ENCODE results near the gene TRIP12.
A peak's percentile ranks its signal among the peaks of the same experiment; 100 is the strongest.
"Not testable (repeated sequence)": the region's sequence is repeated elsewhere in the genome, so short reads cannot be mapped to it uniquely, and the experiment has no call there.

TRIP12 gene

DNA sequence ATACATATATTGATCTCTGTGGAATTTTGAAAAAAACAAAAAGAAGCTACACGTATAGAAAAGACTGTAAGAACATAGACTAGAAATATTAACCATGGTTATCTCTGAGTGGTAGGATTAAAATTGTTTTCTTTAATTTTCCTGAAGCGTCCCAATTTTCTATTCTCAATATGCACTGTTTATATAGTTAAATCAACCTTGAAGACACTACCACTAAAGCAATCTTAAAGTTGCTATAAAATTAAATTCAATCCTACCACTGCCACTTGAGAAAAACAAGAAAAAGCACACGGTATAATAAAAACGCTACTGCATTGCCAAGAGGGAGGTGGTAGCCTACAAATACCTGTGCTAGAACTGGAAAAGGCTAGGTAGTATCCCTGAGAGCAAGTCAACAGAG lies 47.2 kb downstream of the TRIP12 start:
- Mint-ChIP-seq H3K36me3 (ENCODE audit: low read depth) (peaks cover 84% of the 10 kb centered on the region), H3K27ac (no peak overlapping the region)

DNA sequence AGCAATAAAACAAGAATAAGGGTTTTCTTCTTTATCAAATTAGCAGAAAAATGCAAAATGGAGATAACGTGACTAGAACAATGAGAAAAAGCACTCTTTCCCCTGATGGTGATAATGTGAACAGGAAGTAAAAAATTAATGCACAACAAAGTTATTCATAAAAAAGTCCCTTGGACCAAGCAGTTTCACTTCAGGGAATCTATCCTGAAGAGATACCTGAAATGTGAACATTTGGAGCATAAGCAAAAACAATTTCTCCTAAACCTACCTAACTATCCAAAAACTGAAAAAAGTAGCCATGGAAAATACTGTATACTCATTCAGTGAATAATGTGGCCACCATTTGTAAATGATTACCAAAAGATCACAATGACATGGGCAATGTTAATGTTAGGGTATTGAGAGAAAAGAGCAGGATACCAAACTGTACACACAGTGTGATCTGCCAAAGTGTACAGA lies 48.7 kb downstream of the TRIP12 start:
- DNase-seq, result no peak
- H3K36me3 Mint-ChIP-seq (ENCODE audit: low read depth), result peaks cover 87% of the 10 kb centered on the region
- no peaks in the 10 kb centered on the region for H3K27me3 Mint-ChIP-seq
- H3K9me3 Mint-ChIP-seq, result no peaks in the 10 kb centered on the region
- peaks cover 62% of the 10 kb centered on the region for H3K4me1 Mint-ChIP-seq (ENCODE audit: low read depth)
- H3K4me3 Mint-ChIP-seq, result no peak overlapping the region
- peak overlapping the region; percentile 61 for H3K27ac Mint-ChIP-seq

More for the DNA sequence above, 47.2 kb downstream of the TRIP12 start:
- H3K4me3 Mint-ChIP-seq, result no peak overlapping the region
- H3K9me3 Mint-ChIP-seq, result no peaks in the 10 kb centered on the region
- no peaks in the 10 kb centered on the region for H3K27me3 Mint-ChIP-seq
- H3K4me1 Mint-ChIP-seq (ENCODE audit: low read depth), result peaks cover 48% of the 10 kb centered on the region
- no peak for DNase-seq

GRCh38 chr2:229870903-229871656 lies 50.7 kb downstream of the TRIP12 start:
- H3K4me1 Mint-ChIP-seq (ENCODE audit: low read depth), result peaks cover 69% of the 10 kb centered on the region
- peaks cover 84% of the 10 kb centered on the region for H3K36me3 Mint-ChIP-seq (ENCODE audit: low read depth)
- no peaks in the 10 kb centered on the region for H3K27me3 Mint-ChIP-seq
- no peak overlapping the region for H3K27ac Mint-ChIP-seq
- H3K9me3 Mint-ChIP-seq, result no peaks in the 10 kb centered on the region
- DNase-seq, result no peak
- H3K4me3 Mint-ChIP-seq, result no peak overlapping the region

GRCh38 chr2:229869226-229869625 lies 52.6 kb downstream of the TRIP12 start:
- Mint-ChIP-seq H3K27ac (peak overlapping the region; percentile 10), H3K27me3 (no peaks in the 10 kb centered on the region), H3K4me3 (no peak overlapping the region), H3K36me3 (ENCODE audit: low read depth) (peaks cover 73% of the 10 kb centered on the region), H3K4me1 (ENCODE audit: low read depth) (peaks cover 71% of the 10 kb centered on the region), H3K9me3 (no peaks in the 10 kb centered on the region)
- no peak for DNase-seq

GRCh38 chr2:229868794-229869193 lies 53.0 kb downstream of the TRIP12 start:
- H3K36me3 Mint-ChIP-seq (ENCODE audit: low read depth), result peaks cover 72% of the 10 kb centered on the region
- H3K27me3 Mint-ChIP-seq, result no peaks in the 10 kb centered on the region
- no peaks in the 10 kb centered on the region for H3K9me3 Mint-ChIP-seq
- H3K4me1 Mint-ChIP-seq (ENCODE audit: low read depth), result peaks cover 70% of the 10 kb centered on the region
- H3K4me3 Mint-ChIP-seq, result no peak overlapping the region
- DNase-seq, result no peak
- peak overlapping the region; percentile 10 for H3K27ac Mint-ChIP-seq

DNA sequence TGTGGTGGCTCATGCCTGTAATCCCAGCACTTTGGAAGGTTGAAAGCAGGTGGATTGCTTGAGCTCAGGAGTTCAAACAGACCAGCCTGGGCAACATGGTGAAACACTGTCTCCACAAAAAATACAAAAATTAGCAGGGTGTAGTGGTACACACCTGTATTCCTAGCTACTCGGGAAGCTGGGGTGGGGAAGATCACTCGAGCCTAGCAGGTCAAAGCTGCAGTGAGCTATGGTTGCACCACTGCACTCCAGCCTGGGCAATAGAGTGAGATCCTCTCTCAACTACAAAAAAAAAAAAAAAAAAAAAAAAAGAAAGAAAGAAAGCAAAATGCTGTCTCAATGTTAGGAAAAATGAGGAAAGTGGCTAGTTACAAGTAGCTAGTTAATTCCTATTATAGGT lies 56.8 kb downstream of the TRIP12 start:
- H3K9me3 Mint-ChIP-seq, result no peaks in the 10 kb centered on the region
- no peak for DNase-seq
- H3K4me1 Mint-ChIP-seq (ENCODE audit: low read depth), result peaks cover 70% of the 10 kb centered on the region
- no peak overlapping the region for H3K27ac Mint-ChIP-seq
- no peaks in the 10 kb centered on the region for H3K27me3 Mint-ChIP-seq
- H3K36me3 Mint-ChIP-seq (ENCODE audit: low read depth), result peaks cover 61% of the 10 kb centered on the region
- H3K4me3 Mint-ChIP-seq, result no peak overlapping the region

DNA sequence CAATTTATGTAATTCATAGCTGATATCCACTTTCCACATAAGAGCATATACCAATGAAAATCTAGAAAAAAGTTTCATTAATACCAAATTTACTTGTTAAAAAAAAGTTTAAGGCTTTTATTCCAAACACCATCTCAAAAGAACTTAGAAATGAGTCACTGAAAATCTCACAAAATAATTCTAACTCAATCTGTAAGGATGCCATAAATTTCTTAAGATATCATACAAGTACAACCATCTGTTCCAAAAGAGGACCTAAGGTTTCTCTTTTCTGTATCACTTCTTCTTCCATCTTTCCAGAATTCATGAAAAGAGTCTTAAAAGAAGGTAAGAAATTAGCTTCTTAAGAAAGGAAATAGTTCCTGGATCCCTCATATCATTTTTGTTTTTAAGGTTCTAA lies 60.4 kb downstream of the TRIP12 start:
- peaks cover 62% of the 10 kb centered on the region for H3K4me1 Mint-ChIP-seq (ENCODE audit: low read depth)
- no peaks in the 10 kb centered on the region for H3K27me3 Mint-ChIP-seq
- DNase-seq, result no peak
- peaks cover 63% of the 10 kb centered on the region for H3K36me3 Mint-ChIP-seq (ENCODE audit: low read depth)
- H3K4me3 Mint-ChIP-seq, result no peak overlapping the region
- no peaks in the 10 kb centered on the region for H3K9me3 Mint-ChIP-seq
- no peak overlapping the region for H3K27ac Mint-ChIP-seq

DNA sequence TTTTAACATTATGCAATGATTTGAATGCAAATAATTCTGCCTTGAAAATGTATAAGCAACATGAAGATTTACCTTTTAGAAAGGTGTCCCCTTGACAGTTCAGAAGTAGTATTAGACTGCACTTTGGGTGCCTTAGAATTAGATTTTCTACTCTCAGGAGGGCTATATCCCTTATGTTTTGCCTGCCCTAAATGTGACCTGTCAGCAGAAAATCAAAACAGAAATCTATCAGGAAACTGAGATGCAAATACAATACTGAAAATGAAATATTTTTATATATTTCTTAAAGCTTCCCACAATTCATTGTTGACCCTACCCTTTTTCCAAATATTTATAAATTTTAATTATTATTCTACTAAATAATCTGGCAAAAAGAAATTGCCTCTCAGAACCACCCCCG lies 61.5 kb downstream of the TRIP12 start:
- no peak overlapping the region for H3K4me3 Mint-ChIP-seq
- no peak overlapping the region for H3K27ac Mint-ChIP-seq
- peaks cover 62% of the 10 kb centered on the region for H3K4me1 Mint-ChIP-seq (ENCODE audit: low read depth)
- H3K36me3 Mint-ChIP-seq (ENCODE audit: low read depth), result peaks cover 72% of the 10 kb centered on the region
- no peaks in the 10 kb centered on the region for H3K27me3 Mint-ChIP-seq
- H3K9me3 Mint-ChIP-seq, result no peaks in the 10 kb centered on the region
- no peak for DNase-seq

- H3K27ac Mint-ChIP-seq, result peak overlapping the region; percentile 4
- DNase-seq, result no peak
- peaks cover 61% of the 10 kb centered on the region for H3K4me1 Mint-ChIP-seq (ENCODE audit: low read depth)
- H3K36me3 Mint-ChIP-seq (ENCODE audit: low read depth), result peaks cover 73% of the 10 kb centered on the region
- no peaks in the 10 kb centered on the region for H3K27me3 Mint-ChIP-seq
- no peaks in the 10 kb centered on the region for H3K9me3 Mint-ChIP-seq
- no peak overlapping the region for H3K4me3 Mint-ChIP-seq
Observed at GRCh38 chr2:229858351-229858750, 63.5 kb downstream of the TRIP12 start.

DNA sequence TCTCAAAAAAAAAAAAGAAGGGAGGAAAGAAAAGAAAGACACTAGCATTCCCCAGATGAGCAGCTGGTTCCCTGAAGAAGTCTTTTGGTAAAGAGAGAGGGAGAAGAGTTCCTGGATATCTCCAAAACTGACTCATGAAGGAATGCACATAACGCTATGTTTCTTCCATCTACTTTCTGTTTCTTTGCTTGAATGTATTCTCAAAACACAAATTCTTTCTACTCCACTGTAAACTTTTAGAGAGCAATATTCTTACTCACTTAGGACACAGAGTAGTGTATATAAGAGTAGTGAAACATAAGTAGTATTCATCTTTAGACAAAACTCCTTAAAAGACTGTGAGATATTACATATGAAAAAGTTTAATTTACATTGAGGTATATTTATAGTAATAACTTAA lies 64.2 kb downstream of the TRIP12 start:
- no peaks in the 10 kb centered on the region for H3K27me3 Mint-ChIP-seq
- peaks cover 63% of the 10 kb centered on the region for H3K4me1 Mint-ChIP-seq (ENCODE audit: low read depth)
- H3K36me3 Mint-ChIP-seq (ENCODE audit: low read depth), result peaks cover 72% of the 10 kb centered on the region
- DNase-seq, result no peak
- H3K27ac Mint-ChIP-seq, result peak overlapping the region; percentile 71
- no peaks in the 10 kb centered on the region for H3K9me3 Mint-ChIP-seq
- no peak overlapping the region for H3K4me3 Mint-ChIP-seq

DNA sequence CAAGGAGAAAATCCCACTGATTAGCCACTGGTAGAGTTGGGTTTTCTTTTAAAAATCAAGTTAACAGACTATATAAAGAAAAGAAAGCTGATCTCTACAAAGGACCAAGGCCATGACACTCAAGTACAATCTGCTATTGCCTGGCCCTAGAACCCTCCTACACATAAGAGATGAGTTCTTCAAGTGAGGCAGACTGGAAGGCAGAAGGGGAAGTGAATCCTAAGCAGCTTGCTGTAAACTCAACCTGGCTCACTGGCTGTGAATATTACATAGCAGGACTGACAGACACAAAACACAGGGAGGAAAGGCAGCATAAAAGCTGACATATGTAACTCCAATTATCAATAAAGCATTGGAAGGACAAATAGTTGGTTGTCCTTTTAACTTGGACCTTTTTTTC lies 65.4 kb downstream of the TRIP12 start:
- Mint-ChIP-seq H3K9me3 (no peaks in the 10 kb centered on the region), H3K27ac (peak overlapping the region; percentile 3), H3K4me1 (ENCODE audit: low read depth) (peaks cover 67% of the 10 kb centered on the region), H3K36me3 (ENCODE audit: low read depth) (peaks cover 75% of the 10 kb centered on the region), H3K27me3 (no peaks in the 10 kb centered on the region), H3K4me3 (no peak overlapping the region)
- DNase-seq, result no peak

DNA sequence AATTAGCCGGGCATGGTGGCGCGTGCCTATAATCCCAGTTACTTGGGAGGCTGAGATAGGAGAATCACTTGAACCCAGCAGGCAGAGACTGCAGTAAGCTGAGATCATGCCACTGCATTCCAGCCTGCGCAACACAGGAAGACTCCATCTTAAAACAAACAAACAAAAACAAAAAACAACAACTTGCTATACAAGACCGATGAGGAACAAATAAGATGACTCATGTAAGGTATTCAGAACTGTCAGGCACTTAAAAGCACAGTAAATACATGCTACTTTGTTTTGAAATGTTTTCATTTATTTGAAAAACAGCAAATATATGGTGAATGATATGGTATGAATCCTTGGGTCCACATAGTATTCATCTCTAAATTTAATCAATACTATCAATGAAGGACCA lies 66.7 kb downstream of the TRIP12 start:
- no peak overlapping the region for H3K4me3 Mint-ChIP-seq
- H3K27me3 Mint-ChIP-seq, result no peaks in the 10 kb centered on the region
- DNase-seq, result no peak
- peaks cover 76% of the 10 kb centered on the region for H3K36me3 Mint-ChIP-seq (ENCODE audit: low read depth)
- H3K27ac Mint-ChIP-seq, result no peak overlapping the region
- peaks cover 69% of the 10 kb centered on the region for H3K4me1 Mint-ChIP-seq (ENCODE audit: low read depth)
- no peaks in the 10 kb centered on the region for H3K9me3 Mint-ChIP-seq

DNA sequence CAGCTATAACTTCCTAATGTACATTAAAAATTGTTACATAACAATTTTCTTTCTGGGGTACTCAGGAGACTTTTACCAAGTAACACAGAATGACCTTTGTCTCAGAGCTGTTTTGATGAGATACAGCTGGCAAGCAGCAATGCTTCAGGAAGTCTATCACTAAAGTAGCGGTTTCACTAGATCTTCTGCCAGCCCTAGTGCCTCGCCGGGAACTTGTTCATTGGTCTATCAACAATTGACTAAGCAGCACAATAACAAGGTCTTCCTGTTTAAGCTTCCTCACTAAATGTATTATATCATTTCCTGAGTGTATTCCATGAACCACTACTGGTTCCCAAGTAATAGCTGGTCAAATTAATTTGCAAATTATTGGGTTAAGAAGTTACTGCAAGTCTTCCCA lies 69.2 kb downstream of the TRIP12 start:
- no peaks in the 10 kb centered on the region for H3K27me3 Mint-ChIP-seq
- no peaks in the 10 kb centered on the region for H3K9me3 Mint-ChIP-seq
- no peak for DNase-seq
- peaks cover 73% of the 10 kb centered on the region for H3K36me3 Mint-ChIP-seq (ENCODE audit: low read depth)
- H3K4me1 Mint-ChIP-seq (ENCODE audit: low read depth), result peaks cover 74% of the 10 kb centered on the region
- peak overlapping the region; percentile 76 for H3K27ac Mint-ChIP-seq
- H3K4me3 Mint-ChIP-seq, result no peak overlapping the region

- Mint-ChIP-seq H3K9me3 (no peaks in the 10 kb centered on the region), H3K27ac (peak overlapping the region; percentile 85), H3K4me1 (ENCODE audit: low read depth) (peaks cover 76% of the 10 kb centered on the region), H3K27me3 (no peaks in the 10 kb centered on the region), H3K4me3 (no peak overlapping the region), H3K36me3 (ENCODE audit: low read depth) (peaks cover 73% of the 10 kb centered on the region)
- DNase-seq, result no peak
Observed at GRCh38 chr2:229851870-229852269, 69.9 kb downstream of the TRIP12 start.

DNA sequence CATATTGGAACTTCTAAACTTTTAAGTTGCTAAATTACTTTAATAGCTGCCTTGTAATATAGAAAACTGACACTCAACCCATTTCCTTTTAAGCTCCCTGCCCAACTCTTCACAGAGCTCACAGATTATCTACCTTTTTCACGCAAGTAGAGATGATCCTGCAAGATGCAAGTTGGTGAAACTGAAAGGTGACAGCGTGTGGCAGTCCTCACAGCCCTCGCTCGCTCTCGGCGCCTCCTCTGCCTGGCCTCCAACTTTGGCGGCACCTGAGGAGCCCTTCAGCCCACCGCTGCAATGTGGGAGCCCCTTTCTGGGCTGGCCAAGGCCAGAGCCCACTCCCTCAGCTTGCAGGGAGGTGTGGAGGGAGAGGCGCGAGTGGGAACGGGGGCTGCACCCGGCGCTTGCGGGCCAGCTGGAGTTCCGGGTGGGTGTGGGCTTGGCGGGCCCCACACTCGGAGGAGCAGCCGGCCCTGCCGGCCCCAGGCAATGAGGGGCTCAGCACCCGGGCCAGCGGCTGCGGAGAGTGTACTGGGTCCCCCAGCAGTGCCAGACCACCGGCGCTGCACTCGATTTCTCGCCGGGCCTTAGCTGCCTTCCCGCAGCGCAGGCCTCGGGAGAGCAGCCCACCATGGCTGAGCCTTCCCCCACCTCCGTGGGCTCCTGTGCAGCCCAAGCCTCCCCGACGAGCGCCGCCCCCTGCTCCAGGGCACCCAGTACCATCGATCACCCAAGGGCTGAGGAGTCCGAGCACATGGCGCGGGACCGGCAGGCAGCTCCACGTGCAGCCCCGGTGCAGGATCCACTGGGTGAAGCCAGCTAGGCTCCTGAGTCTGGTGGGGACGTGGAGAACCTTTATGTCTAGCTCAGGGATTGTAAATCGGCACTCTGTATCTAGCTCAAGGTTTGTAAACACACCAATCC lies 71.2 kb downstream of the TRIP12 start:
- H3K27ac Mint-ChIP-seq, result peak overlapping the region; percentile 85
- DNase-seq, H3K27me3 Mint-ChIP-seq, H3K9me3 Mint-ChIP-seq: not testable (repeated sequence)
- peak overlapping the region; percentile 13 for H3K4me3 Mint-ChIP-seq
- peaks cover 69% of the 10 kb centered on the region for H3K4me1 Mint-ChIP-seq (ENCODE audit: low read depth)
- H3K36me3 Mint-ChIP-seq (ENCODE audit: low read depth), result peaks cover 76% of the 10 kb centered on the region
